A549 (cell line): ENCODE results near the gene ATP5F1D. TPM values are rescaled to one million over a fixed set of nuclear protein-coding genes. Genes with fewer than 3 reads are reported as not detected.

ENCODE experiments used
- ATAC-seq, 2 experiments: fragments of 200-7000 bp in 1 of 2; fragments of >200 bp in 1 of 2; cut with Nextera tagmentation in 1 of 2; cut with Tn5 transposase in 1 of 2; 3 replicates each; pipeline versions ENCODE4 v1.8.0 to v1.9.1; 2018 to 2020; ENCODE audit warnings: mild to moderate bottlenecking in 1 of 2, moderate library complexity in 1 of 2
- CTCF ChIA-PET: fragments of 300-600 bp; sonication (Branson Sonifier 250); formaldehyde crosslinking; extraction: SDS; loops from one replicate; lab custom pipeline; 2021; ENCODE audit warnings: antibody characterized with exemption, inconsistent platforms; lab: Yijun Ruan, JAX
- POLR2A ChIA-PET: fragments of 350-600 bp; formaldehyde crosslinking; extraction: SDS; loops from one replicate; lab custom pipeline; 2021; ENCODE audit warnings: antibody characterized with exemption, inconsistent platforms; lab: Yijun Ruan, JAX
- DNase-seq, 2 experiments: peaks; one replicate each; pipeline versions ENCODE4 v3.0.0 to v3.0.0-alpha.2; 2011 to 2016; ENCODE audit warnings: low read depth in 1 of 2, low spot score in 1 of 2
- FAIRE-seq: peaks from 2 replicates; lab custom pipeline; 2011; peaks lifted over from hg19 to GRCh38; lab: Jason Lieb, UNC
- H3K27ac ChIP-seq, 2 experiments: fragments of >200 bp; sonication (Bioruptor Twin); formaldehyde crosslinking; 3 replicates each; pipeline ENCODE4 v1.5.1; 2016 to 2017
- H3K4me1 ChIP-seq: fragments of >200 bp; sonication (Bioruptor Twin); formaldehyde crosslinking; 3 replicates; pipeline ENCODE4 v1.6.1; 2016
- H3K4me2 ChIP-seq: fragments of >200 bp; sonication (Bioruptor Twin); formaldehyde crosslinking; 3 replicates; pipeline ENCODE4 v1.6.1; 2016
- H3K4me3 ChIP-seq: fragments of >200 bp; sonication (Bioruptor Twin); formaldehyde crosslinking; 3 replicates; pipeline ENCODE4 v1.5.1; 2016
- H3K9me3 ChIP-seq: fragments of >200 bp; sonication (Bioruptor Twin); formaldehyde crosslinking; 3 replicates; pipeline ENCODE4 v1.6.1; 2016
- BHLHE40 ChIP-seq: IDR thresholded peaks from 2 replicates; pipeline ENCODE4 v1.6.1; 2012; ENCODE audit warnings: low read depth, low read length, inconsistent platforms
- CHD2 ChIP-seq: fragments of 150-350 bp; IDR thresholded peaks from 2 replicates; pipeline ENCODE4 v1.6.1; 2014; ENCODE audit warnings: low read length; ENCODE audit not compliant: partially characterized antibody
- CTCF ChIP-seq: fragments of >200 bp; sonication (Bioruptor Twin); formaldehyde crosslinking; IDR thresholded peaks from 3 replicates; pipeline ENCODE4 v1.5.1; 2016
- ESRRA ChIP-seq: fragments of 150-350 bp; IDR thresholded peaks from 2 replicates; pipeline ENCODE4 v1.6.1; 2014; ENCODE audit warnings: mild to moderate bottlenecking, low read length, borderline replicate concordance
- HES2 ChIP-seq: fragments of >200 bp; sonication (Bioruptor Twin); formaldehyde crosslinking; IDR thresholded peaks from 2 replicates; pipeline ENCODE4 v1.6.1; 2016
- HOXA7 ChIP-seq: fragments of 250-450 bp; sonication (Bioruptor Pico); IDR thresholded peaks from 2 replicates; pipeline ENCODE4 v1.5.0; 2020; ENCODE audit warnings: mild to moderate bottlenecking, moderate library complexity
- HOXB13 ChIP-seq: fragments of 250-450 bp; sonication (Bioruptor Pico); IDR thresholded peaks from 2 replicates; pipeline ENCODE4 v1.5.0; 2020; ENCODE audit warnings: low read depth, mild to moderate bottlenecking, moderate library complexity
- KDM1A ChIP-seq: fragments of 200-600 bp; sonication (generic); IDR thresholded peaks from 2 replicates; pipeline ENCODE4 v1.6.1; 2016; ENCODE audit warnings: low read depth, mild to moderate bottlenecking
- KDM5A ChIP-seq: fragments of 200-600 bp; sonication (generic); IDR thresholded peaks from 2 replicates; pipeline ENCODE4 v1.6.1; 2016; ENCODE audit warnings: antibody characterized with exemption, mild to moderate bottlenecking
- MYC ChIP-seq: IDR thresholded peaks from 2 replicates; pipeline ENCODE4 v1.6.1; 2012; ENCODE audit warnings: mild to moderate bottlenecking, inconsistent platforms, low read length, improper control_type of control experiment, borderline replicate concordance
- NPAS2 ChIP-seq: fragments of 250-450 bp; sonication (Bioruptor Pico); IDR thresholded peaks from 2 replicates; pipeline ENCODE4 v1.8.0; 2022; ENCODE audit warnings: mild to moderate bottlenecking, moderate library complexity, borderline replicate concordance
- REST ChIP-seq: fragments of 200-600 bp; sonication (generic); IDR thresholded peaks from 2 replicates; pipeline ENCODE4 v1.6.1; 2016; ENCODE audit warnings: antibody characterized with exemption, mild to moderate bottlenecking, moderate library complexity
- RFX5 ChIP-seq: fragments of 450-650 bp; IDR thresholded peaks from 2 replicates; pipeline ENCODE4 v1.7.1; 2014; ENCODE audit warnings: antibody characterized with exemption, mild to moderate bottlenecking, moderate library complexity
- RNF2 ChIP-seq: fragments of 200-600 bp; sonication (generic); IDR thresholded peaks from 2 replicates; pipeline ENCODE4 v1.6.1; 2016; ENCODE audit warnings: low read depth, mild to moderate bottlenecking, antibody characterized with exemption, moderate library complexity, borderline replicate concordance
- WGBS: methylation state at CpG from one replicate; pipeline ENCODE4 v1.1.6; 2017; ENCODE audit errors: missing lambda C conversion rate; 5-methylcytosine and 5-hydroxymethylcytosine counted together
- polyA plus RNA-seq, 4 experiments: library from polyadenylated mRNA; depleted of rRNA in 3 of 4; stranded (reverse); fragments of >200 nt; fragmentation: RNase III in 1 of 4; extraction: RNeasy Plus Mini Kit Qiagen cat#74134 plus additional on column Dnase treatment in 1 of 4; gene quantifications; 2 replicates in 3 of 4; 3 replicates in 1 of 4; pipeline ENCODE4 v1.2.3, GENCODE V29; 2011 to 2017

Gene ATP5F1D
- polyA plus RNA-seq, 2 of the 4 experiments (the other 2 are of a cell fraction): 28.7 to 96.9 TPM

GRCh38 chr19:1227304-1228054, 14.1 kb upstream of the ATP5F1D start (continued):
- TF ChIP-seq RNF2 (no peak), CHD2 (no peak), RFX5 (no peak)

GRCh38 chr19:1228161-1228957, 13.2 kb upstream of the ATP5F1D start:
- WGBS: 97% methylated on average over 77 of the region's 100 CpGs
- Histone ChIP-seq H3K4me3 (no peak overlapping the region), H3K4me1 (peaks cover 17% of the 10 kb centered on the region; the same call in 2 of the 3 replicates), H3K9me3 (no peaks in the 10 kb centered on the region), H3K27ac (no peak overlapping the region), H3K4me2 (no peak overlapping the region)
- ChIA-PET POLR2A (interaction anchor here (0.6 kb wide), 1 partner anchor 19 kb away, joined by 4 read pairs; no protein-coding TSS in a partner anchor), CTCF (interaction anchor here (1.1 to 1.2 kb wide), 2 partner anchors 11 kb away, joined by 3 read pairs; no protein-coding TSS in a partner anchor)
- ATAC-seq (no peak), DNase-seq (no peak), FAIRE-seq (no peak)
- TF ChIP-seq HOXA7 (CRISPR knock-in tag) (no peak), CHD2 (no peak), BHLHE40 (no peak), MYC (no peak), ESRRA (no peak), HES2 (no peak), NPAS2 (CRISPR knock-in tag) (no peak)

GRCh38 chr19:1229056-1229923, 12.3 kb upstream of the ATP5F1D start:
- WGBS: 95% methylated on average over 109 of the region's 158 CpGs
- FAIRE-seq (no peak), ATAC-seq (no peak)
- Histone ChIP-seq H3K4me2 (no peak overlapping the region), H3K9me3 (no peaks in the 10 kb centered on the region), H3K4me3 (no peak overlapping the region), H3K4me1 (peaks cover 17% of the 10 kb centered on the region; the same call in 2 of the 3 replicates), H3K27ac (no peak overlapping the region)
- CTCF ChIA-PET: interaction anchor here (1.1 to 1.7 kb wide), 3 partner anchors 11 to 14 kb away, joined by 3 to 6 read pairs (median 5); no protein-coding TSS in a partner anchor
- TF ChIP-seq RNF2 (no peak), HOXB13 (CRISPR knock-in tag) (no peak), REST (no peak), RFX5 (no peak), KDM1A (no peak), KDM5A (no peak), CTCF (no peak)
- TF ChIP-seq, all 56 proteins: peak for 0
- POLR2A ChIA-PET: no interaction called here
- no peak for DNase-seq
